A549 (cell line): ENCODE measurements around the gene DLG2. TPM values are rescaled to one million over a fixed set of nuclear protein-coding genes. Genes with fewer than 3 reads are reported as not detected.

ENCODE experiments used
- ATAC-seq, 2 experiments: fragments of 200-7000 bp in 1 of 2; fragments of >200 bp in 1 of 2; cut with Nextera tagmentation in 1 of 2; cut with Tn5 transposase in 1 of 2; 3 replicates each; pipeline versions ENCODE4 v1.8.0 to v1.9.1; 2018 to 2020; ENCODE audit warnings: mild to moderate bottlenecking in 1 of 2, moderate library complexity in 1 of 2
- CTCF ChIA-PET: fragments of 300-600 bp; sonication (Branson Sonifier 250); formaldehyde crosslinking; extraction: SDS; loops from one replicate; lab custom pipeline; 2021; ENCODE audit warnings: antibody characterized with exemption, inconsistent platforms; lab: Yijun Ruan, JAX
- POLR2A ChIA-PET: fragments of 350-600 bp; formaldehyde crosslinking; extraction: SDS; loops from one replicate; lab custom pipeline; 2021; ENCODE audit warnings: antibody characterized with exemption, inconsistent platforms; lab: Yijun Ruan, JAX
- DNase-seq, 2 experiments: peaks; one replicate each; pipeline versions ENCODE4 v3.0.0 to v3.0.0-alpha.2; 2011 to 2016; ENCODE audit warnings: low read depth in 1 of 2, low spot score in 1 of 2
- FAIRE-seq: peaks from 2 replicates; lab custom pipeline; 2011; peaks lifted over from hg19 to GRCh38; lab: Jason Lieb, UNC
- H3K27ac ChIP-seq, 2 experiments: fragments of >200 bp; sonication (Bioruptor Twin); formaldehyde crosslinking; 3 replicates each; pipeline ENCODE4 v1.5.1; 2016 to 2017
- H3K4me1 ChIP-seq: fragments of >200 bp; sonication (Bioruptor Twin); formaldehyde crosslinking; 3 replicates; pipeline ENCODE4 v1.6.1; 2016
- H3K4me2 ChIP-seq: fragments of >200 bp; sonication (Bioruptor Twin); formaldehyde crosslinking; 3 replicates; pipeline ENCODE4 v1.6.1; 2016
- H3K4me3 ChIP-seq: fragments of >200 bp; sonication (Bioruptor Twin); formaldehyde crosslinking; 3 replicates; pipeline ENCODE4 v1.5.1; 2016
- H3K9me3 ChIP-seq: fragments of >200 bp; sonication (Bioruptor Twin); formaldehyde crosslinking; 3 replicates; pipeline ENCODE4 v1.6.1; 2016
- BHLHE40 ChIP-seq: IDR thresholded peaks from 2 replicates; pipeline ENCODE4 v1.6.1; 2012; ENCODE audit warnings: low read depth, low read length, inconsistent platforms
- CBX8 ChIP-seq: fragments of 200-600 bp; sonication (generic); IDR thresholded peaks from 2 replicates; pipeline ENCODE4 v1.6.1; 2016
- CEBPB ChIP-seq, 2 experiments: fragments of >200 bp in 1 of 2; sonication (Bioruptor Twin) in 1 of 2; formaldehyde crosslinking in 1 of 2; IDR thresholded peaks; 2 replicates each; pipeline ENCODE4 v1.6.1; 2012 to 2016
- CHD2 ChIP-seq: fragments of 150-350 bp; IDR thresholded peaks from 2 replicates; pipeline ENCODE4 v1.6.1; 2014; ENCODE audit warnings: low read length; ENCODE audit not compliant: partially characterized antibody
- CHD4 ChIP-seq: fragments of 200-600 bp; sonication (generic); IDR thresholded peaks from 2 replicates; pipeline ENCODE4 v1.6.1; 2016; ENCODE audit warnings: antibody characterized with exemption, mild to moderate bottlenecking, borderline replicate concordance
- CTCF ChIP-seq: fragments of >200 bp; sonication (Bioruptor Twin); formaldehyde crosslinking; IDR thresholded peaks from 3 replicates; pipeline ENCODE4 v1.5.1; 2016
- EHMT2 ChIP-seq: fragments of 200-600 bp; sonication (generic); IDR thresholded peaks from 2 replicates; pipeline ENCODE4 v1.6.1; 2016; ENCODE audit warnings: antibody characterized with exemption, low read depth, mild to moderate bottlenecking, moderate library complexity
- ELK1 ChIP-seq: fragments of 150-350 bp; IDR thresholded peaks from 2 replicates; pipeline ENCODE4 v1.6.1; 2014; ENCODE audit warnings: low read depth, mild to moderate bottlenecking, low read length
- ESRRA ChIP-seq: fragments of 150-350 bp; IDR thresholded peaks from 2 replicates; pipeline ENCODE4 v1.6.1; 2014; ENCODE audit warnings: mild to moderate bottlenecking, low read length, borderline replicate concordance
- GATA3 ChIP-seq: IDR thresholded peaks from 2 replicates; pipeline ENCODE4 v1.6.1; 2012; ENCODE audit warnings: borderline replicate concordance
- HES2 ChIP-seq: fragments of >200 bp; sonication (Bioruptor Twin); formaldehyde crosslinking; IDR thresholded peaks from 2 replicates; pipeline ENCODE4 v1.6.1; 2016
- HMGXB4 ChIP-seq: fragments of 250-450 bp; sonication (Bioruptor Pico); IDR thresholded peaks from 2 replicates; pipeline ENCODE4 v1.5.0; 2021; ENCODE audit warnings: mild to moderate bottlenecking, moderate library complexity, borderline replicate concordance
- HOXB13 ChIP-seq: fragments of 250-450 bp; sonication (Bioruptor Pico); IDR thresholded peaks from 2 replicates; pipeline ENCODE4 v1.5.0; 2020; ENCODE audit warnings: low read depth, mild to moderate bottlenecking, moderate library complexity
- JUNB ChIP-seq: fragments of >200 bp; sonication (Bioruptor Twin); formaldehyde crosslinking; IDR thresholded peaks from 2 replicates; pipeline ENCODE4 v1.6.1; 2016
- KDM5A ChIP-seq: fragments of 200-600 bp; sonication (generic); IDR thresholded peaks from 2 replicates; pipeline ENCODE4 v1.6.1; 2016; ENCODE audit warnings: antibody characterized with exemption, mild to moderate bottlenecking
- MAX ChIP-seq: IDR thresholded peaks from 2 replicates; pipeline ENCODE4 v1.6.1; 2012
- NFE2L2 ChIP-seq: fragments of 150-350 bp; conservative IDR thresholded peaks from 2 replicates; pipeline ENCODE4 v1.6.1; 2014; ENCODE audit warnings: low read length
- POLR2AphosphoS2 ChIP-seq: conservative IDR thresholded peaks from 2 replicates; pipeline ENCODE4 v1.6.1; 2012; ENCODE audit warnings: low read length, improper control_type of control experiment, inconsistent platforms
- RAD21 ChIP-seq, 2 experiments: fragments of >200 bp in 1 of 2; sonication (Bioruptor Twin) in 1 of 2; formaldehyde crosslinking in 1 of 2; IDR thresholded peaks in 1 of 2; conservative IDR thresholded peaks in 1 of 2; 2 replicates in 1 of 2; 3 replicates in 1 of 2; pipeline ENCODE4 v1.6.1; 2012 to 2018; ENCODE audit warnings: inconsistent platforms in 1 of 2
- SREBF2 ChIP-seq: fragments of 450-650 bp; IDR thresholded peaks from 2 replicates; pipeline ENCODE4 v1.6.1; 2014; ENCODE audit warnings: mild to moderate bottlenecking, moderate library complexity
- TFCP2L1 ChIP-seq: fragments of 250-450 bp; sonication (Bioruptor Pico); IDR thresholded peaks from 2 replicates; pipeline ENCODE4 v1.5.0; 2021; ENCODE audit warnings: mild to moderate bottlenecking
- TP53 ChIP-seq: fragments of 250-450 bp; sonication (Bioruptor Pico); IDR thresholded peaks from 2 replicates; pipeline ENCODE4 v1.5.0; 2021; ENCODE audit warnings: mild to moderate bottlenecking, moderate library complexity
- ZC3H11A ChIP-seq: fragments of 450-650 bp; IDR thresholded peaks from 2 replicates; pipeline ENCODE4 v1.6.1; 2014; ENCODE audit warnings: antibody characterized with exemption, mild to moderate bottlenecking
- ZSCAN20 ChIP-seq: fragments of 250-450 bp; sonication (Bioruptor Pico); IDR thresholded peaks from 2 replicates; pipeline ENCODE4 v1.8.0; 2022; ENCODE audit warnings: mild to moderate bottlenecking, moderate library complexity
- WGBS: methylation state at CpG from one replicate; pipeline ENCODE4 v1.1.6; 2017; ENCODE audit errors: missing lambda C conversion rate; 5-methylcytosine and 5-hydroxymethylcytosine counted together
- polyA plus RNA-seq, 4 experiments: library from polyadenylated mRNA; depleted of rRNA in 3 of 4; stranded (reverse); fragments of >200 nt; fragmentation: RNase III in 1 of 4; extraction: RNeasy Plus Mini Kit Qiagen cat#74134 plus additional on column Dnase treatment in 1 of 4; gene quantifications; 2 replicates in 3 of 4; 3 replicates in 1 of 4; pipeline ENCODE4 v1.2.3, GENCODE V29; 2011 to 2017

The DLG2 gene
- polyA plus RNA-seq, 2 of the 4 experiments (the other 2 are of a cell fraction), result 0.26 to 0.79 TPM

- ChIA-PET CTCF (no interaction called here), POLR2A (no interaction called here)
- H3K9me3 ChIP-seq, result no peaks in the 10 kb centered on the region
- H3K27ac ChIP-seq, result no peak overlapping the region
- no peak overlapping the region for H3K4me2 ChIP-seq
- no peak overlapping the region for H3K4me3 ChIP-seq
- DNase-seq, result no peak
- no peak for FAIRE-seq
- 89% methylated on average over 4 of the region's 4 CpGs for WGBS
- no peak for ATAC-seq
- no peaks in the 10 kb centered on the region for H3K4me1 ChIP-seq
- no peak for TF ChIP-seq GATA3
- no peak for TF ChIP-seq JUNB
- TF ChIP-seq CTCF, result no peak
- TF ChIP-seq ELK1, result no peak
- no peak for TF ChIP-seq ZSCAN20 (CRISPR knock-in tag)
Measured at GRCh38 chr11:84691830-84692229, 935.3 kb downstream of the DLG2 start.

GRCh38 chr11:84687433-84687832 lies 939.7 kb downstream of the DLG2 start:
- H3K4me1 ChIP-seq, result no peaks in the 10 kb centered on the region
- DNase-seq (no peak), ATAC-seq (no peak), FAIRE-seq (no peak)
- no peak overlapping the region for H3K4me3 ChIP-seq
- H3K27ac ChIP-seq, result no peak overlapping the region
- CTCF ChIA-PET, result no interaction called here
- no peak for TF ChIP-seq POLR2AphosphoS2
- no peak for TF ChIP-seq TP53 (CRISPR knock-in tag)
- no peak for TF ChIP-seq NFE2L2
- TF ChIP-seq TFCP2L1, result no peak
- no peak for TF ChIP-seq CBX8
- no peak for TF ChIP-seq KDM5A
- no peak for TF ChIP-seq MAX
- no peak for TF ChIP-seq BHLHE40
- no peak for TF ChIP-seq CEBPB (IDR thresholded peaks at IDR 0.05)
- no peak for TF ChIP-seq HOXB13 (CRISPR knock-in tag)
- no peak for TF ChIP-seq ESRRA
- no peak for TF ChIP-seq EHMT2
- TF ChIP-seq SREBF2, result no peak
- no peak for TF ChIP-seq RAD21 (conservative IDR thresholded peaks at IDR 0.05 in 1 of 2, IDR thresholded peaks at IDR 0.05 in 1 of 2)
- TF ChIP-seq CHD4, result no peak
- no peak for TF ChIP-seq CHD2
- no peak for TF ChIP-seq HMGXB4
- TF ChIP-seq ZC3H11A, result no peak
- TF ChIP-seq HES2, result no peak
- no peak overlapping the region for H3K4me2 ChIP-seq
- POLR2A ChIA-PET, result no interaction called here
- H3K9me3 ChIP-seq, result no peaks in the 10 kb centered on the region
